ENCODE data around the gene NRF1.
"Not testable (repeated sequence)": the region's sequence is repeated elsewhere in the genome, so short reads cannot be mapped to it uniquely, and the experiment has no call there.

DNA sequence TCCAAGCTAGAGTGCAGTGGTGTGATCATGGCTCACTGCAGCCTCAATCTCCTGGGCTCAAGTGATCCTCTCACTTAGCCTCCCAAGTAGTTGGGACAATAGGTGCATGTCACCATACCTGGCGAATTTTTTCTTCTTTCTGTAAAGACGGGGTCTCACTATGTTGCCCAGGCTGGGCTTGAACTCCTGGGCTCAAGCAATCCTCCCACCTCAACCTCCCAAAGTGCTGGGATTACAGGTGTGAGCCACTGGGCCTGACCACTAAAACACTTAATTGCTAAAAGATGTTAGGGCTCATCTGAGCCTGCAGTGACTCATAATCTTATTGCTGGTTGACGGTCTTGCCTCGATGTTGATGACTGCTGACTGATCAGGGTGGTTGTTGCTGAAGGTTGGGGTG lies 63.0 kb downstream of the NRF1 start:
- TF ChIP-seq, protein P1, sequence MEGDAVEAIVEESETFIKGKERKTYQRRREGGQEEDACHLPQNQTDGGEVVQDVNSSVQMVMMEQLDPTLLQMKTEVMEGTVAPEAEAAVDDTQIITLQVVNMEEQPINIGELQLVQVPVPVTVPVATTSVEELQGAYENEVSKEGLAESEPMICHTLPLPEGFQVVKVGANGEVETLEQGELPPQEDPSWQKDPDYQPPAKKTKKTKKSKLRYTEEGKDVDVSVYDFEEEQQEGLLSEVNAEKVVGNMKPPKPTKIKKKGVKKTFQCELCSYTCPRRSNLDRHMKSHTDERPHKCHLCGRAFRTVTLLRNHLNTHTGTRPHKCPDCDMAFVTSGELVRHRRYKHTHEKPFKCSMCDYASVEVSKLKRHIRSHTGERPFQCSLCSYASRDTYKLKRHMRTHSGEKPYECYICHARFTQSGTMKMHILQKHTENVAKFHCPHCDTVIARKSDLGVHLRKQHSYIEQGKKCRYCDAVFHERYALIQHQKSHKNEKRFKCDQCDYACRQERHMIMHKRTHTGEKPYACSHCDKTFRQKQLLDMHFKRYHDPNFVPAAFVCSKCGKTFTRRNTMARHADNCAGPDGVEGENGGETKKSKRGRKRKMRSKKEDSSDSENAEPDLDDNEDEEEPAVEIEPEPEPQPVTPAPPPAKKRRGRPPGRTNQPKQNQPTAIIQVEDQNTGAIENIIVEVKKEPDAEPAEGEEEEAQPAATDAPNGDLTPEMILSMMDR (IDR thresholded peaks at IDR 0.05) = not testable (repeated sequence)
- TF ChIP-seq POLR2A (IDR thresholded peaks at IDR 0.05) = not testable (repeated sequence)

Data from tibial nerve (tissue), 3 donors.